Liver (tissue), 9 donors: ENCODE measurements around the gene ELF1. TPM values are rescaled to one million over a fixed set of nuclear protein-coding genes. Genes with fewer than 3 reads are reported as not detected.

Experiments used
- DNase-seq: peaks from one replicate; pipeline ENCODE4 v3.0.0-alpha.2; 2017; ENCODE audit warnings: low spot score
- H3K27ac ChIP-seq, 2 donors: one replicate each; pipeline ENCODE4 v1.7.0; 2013; ENCODE audit warnings: inconsistent platforms in 2 of 2, low read length in 2 of 2, control low read depth in 1 of 2, low read depth in 1 of 2, mild to moderate bottlenecking in 1 of 2
- H3K27me3 ChIP-seq, 4 donors: one replicate each; pipeline versions ENCODE4 v1.6.1 to v1.7.0; 2013; ENCODE audit warnings: low read length in 3 of 4, inconsistent platforms in 1 of 4, mild to moderate bottlenecking in 1 of 4, moderate library complexity in 1 of 4; ENCODE audit not compliant: control insufficient read depth in 4 of 4, insufficient read depth in 4 of 4
- H3K36me3 ChIP-seq, 4 donors: one replicate each; pipeline versions ENCODE4 v1.6.1 to v1.7.0; 2013; ENCODE audit warnings: low read length in 3 of 4, mild to moderate bottlenecking in 3 of 4, low read depth in 1 of 4, moderate library complexity in 1 of 4; ENCODE audit not compliant: control insufficient read depth in 4 of 4, insufficient read depth in 3 of 4
- H3K4me1 ChIP-seq, 4 donors: one replicate each; pipeline versions ENCODE4 v1.6.1 to v1.7.0; 2013; ENCODE audit warnings: low read length in 3 of 4, mild to moderate bottlenecking in 3 of 4, moderate library complexity in 1 of 4; ENCODE audit not compliant: control insufficient read depth in 4 of 4, insufficient read depth in 4 of 4
- H3K4me3 ChIP-seq, 3 donors: one replicate each; pipeline versions ENCODE4 v1.6.1 to v1.7.0; 2013; ENCODE audit warnings: low read length in 3 of 3, control low read depth in 1 of 3, low read depth in 1 of 3, mild to moderate bottlenecking in 1 of 3
- H3K9ac ChIP-seq, 2 donors: one replicate each; pipeline ENCODE4 v1.7.0; 2013; ENCODE audit warnings: low read length in 2 of 2, mild to moderate bottlenecking in 2 of 2, moderate library complexity in 2 of 2, control low read depth in 1 of 2, low read depth in 1 of 2
- H3K9me3 ChIP-seq, 4 donors: one replicate each; pipeline versions ENCODE4 v1.6.1 to v1.7.0; 2013; ENCODE audit warnings: low read length in 3 of 4; ENCODE audit not compliant: control insufficient read depth in 4 of 4
- CTCF ChIP-seq: fragments of 150-350 bp; IDR thresholded peaks from 2 replicates; pipeline ENCODE4 v1.5.1; 2017; ENCODE audit warnings: improper control_type of control experiment, low read depth, low read length; ENCODE audit not compliant: missing input control
- EGR1 ChIP-seq, 2 donors: IDR thresholded peaks; 2 replicates each; pipeline ENCODE4 v1.6.1; 2016 to 2018; ENCODE audit warnings: antibody characterized with exemption in 2 of 2, low read depth in 2 of 2
- FOXA1 ChIP-seq: IDR thresholded peaks from 2 replicates; pipeline ENCODE4 v1.6.1; 2016; ENCODE audit warnings: antibody characterized with exemption
- FOXA2 ChIP-seq: IDR thresholded peaks from 2 replicates; pipeline ENCODE4 v1.6.1; 2016; ENCODE audit warnings: antibody characterized with exemption
- GABPA ChIP-seq, 2 donors: IDR thresholded peaks in 1 of 2; conservative IDR thresholded peaks in 1 of 2; 2 replicates each; pipeline ENCODE4 v1.6.1; 2016; ENCODE audit warnings: antibody characterized with exemption in 2 of 2, mild to moderate bottlenecking in 1 of 2, moderate library complexity in 1 of 2
- HNF4A ChIP-seq, 2 donors: conservative IDR thresholded peaks; 2 replicates each; pipeline ENCODE4 v1.6.1; 2016; ENCODE audit warnings: antibody characterized with exemption in 2 of 2, mild to moderate bottlenecking in 2 of 2
- HNF4G ChIP-seq: IDR thresholded peaks from 2 replicates; pipeline ENCODE4 v1.6.1; 2016; ENCODE audit warnings: antibody characterized with exemption
- JUND ChIP-seq, 2 donors: IDR thresholded peaks; 2 replicates each; pipeline ENCODE4 v1.6.1; 2016; ENCODE audit warnings: antibody characterized with exemption in 2 of 2
- MAX ChIP-seq: IDR thresholded peaks from 2 replicates; pipeline ENCODE4 v1.6.1; 2016; ENCODE audit warnings: antibody characterized with exemption
- NR2F2 ChIP-seq: IDR thresholded peaks from 2 replicates; pipeline ENCODE4 v1.6.1; 2016; ENCODE audit warnings: antibody characterized with exemption
- RAD21 ChIP-seq, 2 donors: IDR thresholded peaks; 2 replicates each; pipeline ENCODE4 v1.6.1; 2016; ENCODE audit warnings: antibody characterized with exemption in 2 of 2, mild to moderate bottlenecking in 2 of 2
- REST ChIP-seq: IDR thresholded peaks from 2 replicates; pipeline ENCODE4 v1.6.1; 2016; ENCODE audit warnings: antibody characterized with exemption, mild to moderate bottlenecking
- RXRA ChIP-seq, 2 donors: IDR thresholded peaks; 2 replicates each; pipeline ENCODE4 v1.6.1; 2017 to 2018; ENCODE audit warnings: antibody characterized with exemption in 2 of 2, mild to moderate bottlenecking in 1 of 2
- YY1 ChIP-seq: IDR thresholded peaks from 2 replicates; pipeline ENCODE4 v1.6.1; 2016; ENCODE audit warnings: antibody characterized with exemption, mild to moderate bottlenecking
- WGBS: extraction: QIAGEN DNeasy Blood & Tissue Kit; methylation state at CpG from one replicate; pipeline ENCODE4 v1.1.7; 2013; 5-methylcytosine and 5-hydroxymethylcytosine counted together
- polyA plus RNA-seq, 2 donors: library from polyadenylated mRNA; stranded (reverse) in 1 of 2; unstranded in 1 of 2; fragments of 200-250 nt in 1 of 2; fragments of >200 nt in 1 of 2; fragmentation: Nextera tagmentation in 1 of 2; extraction: Ambion mirVana in 1 of 2; gene quantifications; one replicate each; pipeline versions ENCODE4 v1.2.1 to v1.2.3, GENCODE V29; 2013 to 2015
- total RNA-seq, 2 donors: library from RNA; depleted of rRNA; stranded (reverse); fragments of >200 nt; gene quantifications; one replicate each; pipeline ENCODE4 v1.2.3, GENCODE V29; 2014
- donor health status: healthy.
- donor health status: healthy.
- donor health status: healthy.
- donor health status: healthy.
- donor health status: healthy.

Gene ELF1
- total and polyA plus RNA-seq, 4 donors: 15.3 to 57.2 (median 26.5) TPM

GRCh38 chr13:41029629-41030028 is 10.5 kb upstream of the ELF1 start (continued):
- TF ChIP-seq CTCF (no peak), JUND (IDR thresholded peaks at IDR 0.05) (no peak)

GRCh38 chr13:41028051-41028450 is 8.9 kb upstream of the ELF1 start:
- Histone ChIP-seq H3K36me3 (peaks cover 0 to 4% (median 0%) of the 10 kb centered on the region in 4 donors), H3K4me3 (no peak overlapping the region), H3K27me3 (no peaks in the 10 kb centered on the region), H3K27ac (no peak overlapping the region), H3K4me1 (peaks cover 11 to 19% (median 15%) of the 10 kb centered on the region in 4 donors), H3K9ac (no peak overlapping the region), H3K9me3 (no peaks in the 10 kb centered on the region)
- no peak for TF ChIP-seq NR2F2
- no peak for TF ChIP-seq YY1
- TF ChIP-seq RXRA (IDR thresholded peaks at IDR 0.05): no peak
- no peak for TF ChIP-seq FOXA1
- no peak for TF ChIP-seq FOXA2
- TF ChIP-seq JUND (IDR thresholded peaks at IDR 0.05): no peak
- no peak for TF ChIP-seq CTCF
- no peak for TF ChIP-seq HNF4A (conservative IDR thresholded peaks at IDR 0.05)
- TF ChIP-seq RAD21 (IDR thresholded peaks at IDR 0.05): no peak
- TF ChIP-seq MAX: no peak
- TF ChIP-seq HNF4G: no peak
- no peak for TF ChIP-seq EGR1 (IDR thresholded peaks at IDR 0.05; ENCODE audit: low read depth in 2 of 2)
- no peak for TF ChIP-seq GABPA (IDR thresholded peaks at IDR 0.05 in 1 of 2, conservative IDR thresholded peaks at IDR 0.05 in 1 of 2)
- TF ChIP-seq REST: no peak
- no peak for DNase-seq
- 89% methylated on average over 2 of the region's 2 CpGs for WGBS
